Neural progenitor cell (in vitro differentiated cells): ENCODE results near the gene CCDC88B. TPM values are rescaled to one million over a fixed set of nuclear protein-coding genes. Genes with fewer than 3 reads are reported as not detected.

Experiments used
- DNase-seq: peaks from one replicate; pipeline ENCODE4 v3.0.0-alpha.2; 2016; ENCODE audit warnings: low spot score
- H2AFZ ChIP-seq: fragments of 200-600 bp; sonication (generic); replicated peaks from 2 replicates; pipeline ENCODE4 v1.6.1; 2016; ENCODE audit warnings: antibody characterized with exemption
- H3F3A ChIP-seq: fragments of 200-600 bp; sonication (generic); 2 replicates; pipeline ENCODE4 v1.6.1; 2016; ENCODE audit warnings: antibody characterized with exemption, low read depth
- H3K27ac ChIP-seq: fragments of 200-600 bp; sonication (generic); 2 replicates; pipeline ENCODE4 v1.5.1; 2016; ENCODE audit warnings: mild to moderate bottlenecking
- H3K27me3 ChIP-seq: fragments of 200-600 bp; sonication (generic); 2 replicates; pipeline ENCODE4 v1.6.1; 2016; ENCODE audit warnings: mild to moderate bottlenecking, moderate library complexity
- H3K36me3 ChIP-seq: fragments of 200-600 bp; sonication (generic); 2 replicates; pipeline ENCODE4 v1.5.1; 2016
- H3K4me1 ChIP-seq: fragments of 200-600 bp; sonication (generic); 2 replicates; pipeline ENCODE4 v1.6.1; 2016; ENCODE audit warnings: mixed run types
- H3K4me2 ChIP-seq: fragments of 200-600 bp; sonication (generic); 2 replicates; pipeline ENCODE4 v1.6.1; 2016
- H3K4me3 ChIP-seq: fragments of 200-600 bp; sonication (generic); 2 replicates; pipeline ENCODE4 v1.5.1; 2016
- H3K79me2 ChIP-seq: fragments of 200-600 bp; sonication (generic); 2 replicates; pipeline ENCODE4 v1.6.1; 2016; ENCODE audit warnings: low read depth
- H3K9ac ChIP-seq: fragments of 200-600 bp; sonication (generic); 2 replicates; pipeline ENCODE4 v1.6.1; 2016
- H3K9me3 ChIP-seq: fragments of 200-600 bp; sonication (generic); 2 replicates; pipeline ENCODE4 v1.5.1; 2016; ENCODE audit warnings: low read depth
- H4K20me1 ChIP-seq: fragments of 200-600 bp; sonication (generic); 2 replicates; pipeline ENCODE4 v1.6.1; 2016; ENCODE audit warnings: low read depth
- H3K27ac Mint-ChIP-seq: 3 replicates; pipeline ENCODE4 v1.8.0; 2021; ENCODE audit warnings: mixed read lengths
- H3K27me3 Mint-ChIP-seq: 2 replicates; pipeline ENCODE4 v1.8.0; 2022; ENCODE audit warnings: low read depth, mild to moderate bottlenecking, inconsistent platforms, moderate library complexity, mixed read lengths; ENCODE audit not compliant: insufficient read depth
- H3K36me3 Mint-ChIP-seq: 3 replicates; pipeline ENCODE4 v1.8.0; 2021; ENCODE audit warnings: mixed read lengths
- H3K4me1 Mint-ChIP-seq: 3 replicates; pipeline ENCODE4 v1.8.0; 2021; ENCODE audit warnings: mixed read lengths
- H3K4me3 Mint-ChIP-seq: 3 replicates; pipeline ENCODE4 v1.8.0; 2021; ENCODE audit warnings: mild to moderate bottlenecking, moderate library complexity, mixed read lengths
- H3K9me3 Mint-ChIP-seq: 3 replicates; pipeline ENCODE4 v1.8.0; 2020; ENCODE audit warnings: mixed read lengths
- EZH2 ChIP-seq: fragments of 200-600 bp; sonication (generic); IDR thresholded peaks from 2 replicates; pipeline ENCODE4 v1.6.1; 2017; ENCODE audit warnings: antibody characterized with exemption, mild to moderate bottlenecking, moderate library complexity
- EZH2phosphoT487 ChIP-seq: fragments of 200-600 bp; sonication (generic); IDR thresholded peaks from 2 replicates; pipeline ENCODE4 v1.6.1; 2017; ENCODE audit warnings: antibody characterized with exemption
- total RNA-seq: library from RNA; depleted of rRNA; stranded (reverse); fragments of >200 nt; gene quantifications from 2 replicates; pipeline ENCODE4 v1.2.3, GENCODE V29; 2015; ENCODE audit warnings: low replicate concordance
- TF ChIP-seq, protein P1 (sequence below): fragments of 200-600 bp; sonication (generic); IDR thresholded peaks from 2 replicates; pipeline ENCODE4 v1.5.1; 2017; ENCODE audit warnings: antibody characterized with exemption, mild to moderate bottlenecking

The CCDC88B gene
- total RNA-seq, 1 donor from 2014 or later = 0.62 TPM

DNA sequence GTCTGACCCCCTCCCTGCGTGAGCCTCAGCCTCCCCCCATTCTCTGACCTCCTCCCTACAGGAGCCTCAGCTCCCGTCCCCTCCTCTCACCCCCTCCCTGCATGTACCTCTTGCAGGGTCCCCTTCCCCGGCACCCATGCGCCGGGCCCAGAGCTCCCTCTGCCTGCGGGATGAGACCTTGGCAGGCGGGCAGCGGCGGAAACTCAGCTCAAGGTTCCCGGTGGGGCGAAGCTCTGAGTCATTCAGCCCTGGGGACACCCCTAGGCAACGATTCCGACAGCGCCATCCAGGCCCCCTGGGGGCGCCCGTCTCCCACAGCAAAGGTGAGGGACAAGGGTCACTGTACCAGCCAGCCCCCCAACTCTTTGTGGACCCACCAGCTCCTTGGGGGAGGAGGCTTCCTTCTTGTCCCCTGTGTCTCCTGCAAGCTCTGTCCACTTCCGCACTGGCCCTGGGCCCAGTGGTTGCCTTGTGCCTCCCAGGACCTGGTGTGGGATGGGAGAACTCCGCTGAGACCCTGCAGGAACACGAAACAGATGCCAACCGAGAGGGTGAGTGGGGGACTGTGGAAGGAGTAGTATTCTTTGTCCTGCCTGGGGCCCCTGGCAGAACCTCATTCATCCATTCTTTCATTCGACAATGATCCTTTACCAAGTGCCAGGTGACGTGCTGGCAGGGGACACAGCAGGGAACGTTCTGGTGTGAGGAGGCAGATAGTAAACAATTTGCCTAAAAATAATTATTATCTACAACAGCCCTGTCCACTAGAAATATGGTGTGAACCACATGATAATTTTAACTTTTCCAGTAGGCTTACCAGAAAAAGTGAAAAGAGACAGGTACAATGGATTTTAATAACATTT, 15.3 kb downstream of the CCDC88B start:
- H3K4me3 ChIP-seq = no peak overlapping the region
- no peaks in the 10 kb centered on the region for H3K9me3 Mint-ChIP-seq
- H3K4me1 ChIP-seq = peaks cover 21% of the 10 kb centered on the region
- H3K27me3 Mint-ChIP-seq = peaks cover 4% of the 10 kb centered on the region
- H3F3A ChIP-seq = peaks cover 22% of the 10 kb centered on the region
- TF ChIP-seq, protein P1, sequence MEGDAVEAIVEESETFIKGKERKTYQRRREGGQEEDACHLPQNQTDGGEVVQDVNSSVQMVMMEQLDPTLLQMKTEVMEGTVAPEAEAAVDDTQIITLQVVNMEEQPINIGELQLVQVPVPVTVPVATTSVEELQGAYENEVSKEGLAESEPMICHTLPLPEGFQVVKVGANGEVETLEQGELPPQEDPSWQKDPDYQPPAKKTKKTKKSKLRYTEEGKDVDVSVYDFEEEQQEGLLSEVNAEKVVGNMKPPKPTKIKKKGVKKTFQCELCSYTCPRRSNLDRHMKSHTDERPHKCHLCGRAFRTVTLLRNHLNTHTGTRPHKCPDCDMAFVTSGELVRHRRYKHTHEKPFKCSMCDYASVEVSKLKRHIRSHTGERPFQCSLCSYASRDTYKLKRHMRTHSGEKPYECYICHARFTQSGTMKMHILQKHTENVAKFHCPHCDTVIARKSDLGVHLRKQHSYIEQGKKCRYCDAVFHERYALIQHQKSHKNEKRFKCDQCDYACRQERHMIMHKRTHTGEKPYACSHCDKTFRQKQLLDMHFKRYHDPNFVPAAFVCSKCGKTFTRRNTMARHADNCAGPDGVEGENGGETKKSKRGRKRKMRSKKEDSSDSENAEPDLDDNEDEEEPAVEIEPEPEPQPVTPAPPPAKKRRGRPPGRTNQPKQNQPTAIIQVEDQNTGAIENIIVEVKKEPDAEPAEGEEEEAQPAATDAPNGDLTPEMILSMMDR = peak; percentile 66
- TF ChIP-seq EZH2phosphoT487 = no peak
- H3K27ac Mint-ChIP-seq = no peak overlapping the region
- no peak overlapping the region for H3K9ac ChIP-seq
- H3K4me3 Mint-ChIP-seq = no peak overlapping the region
- peak overlapping the region; percentile 43 for H3K4me2 ChIP-seq
- peaks cover 3% of the 10 kb centered on the region for H4K20me1 ChIP-seq
- H3K4me1 Mint-ChIP-seq = peaks cover 27% of the 10 kb centered on the region
- no peaks in the 10 kb centered on the region for H3K36me3 Mint-ChIP-seq
- no peaks in the 10 kb centered on the region for H3K27me3 ChIP-seq
- no peaks in the 10 kb centered on the region for H3K36me3 ChIP-seq
- H2AFZ ChIP-seq = peak overlapping the region; percentile 58
- no peaks in the 10 kb centered on the region for H3K79me2 ChIP-seq
- no peaks in the 10 kb centered on the region for H3K9me3 ChIP-seq
- no peak overlapping the region for H3K27ac ChIP-seq
- peak; percentile 83 for DNase-seq

DNA sequence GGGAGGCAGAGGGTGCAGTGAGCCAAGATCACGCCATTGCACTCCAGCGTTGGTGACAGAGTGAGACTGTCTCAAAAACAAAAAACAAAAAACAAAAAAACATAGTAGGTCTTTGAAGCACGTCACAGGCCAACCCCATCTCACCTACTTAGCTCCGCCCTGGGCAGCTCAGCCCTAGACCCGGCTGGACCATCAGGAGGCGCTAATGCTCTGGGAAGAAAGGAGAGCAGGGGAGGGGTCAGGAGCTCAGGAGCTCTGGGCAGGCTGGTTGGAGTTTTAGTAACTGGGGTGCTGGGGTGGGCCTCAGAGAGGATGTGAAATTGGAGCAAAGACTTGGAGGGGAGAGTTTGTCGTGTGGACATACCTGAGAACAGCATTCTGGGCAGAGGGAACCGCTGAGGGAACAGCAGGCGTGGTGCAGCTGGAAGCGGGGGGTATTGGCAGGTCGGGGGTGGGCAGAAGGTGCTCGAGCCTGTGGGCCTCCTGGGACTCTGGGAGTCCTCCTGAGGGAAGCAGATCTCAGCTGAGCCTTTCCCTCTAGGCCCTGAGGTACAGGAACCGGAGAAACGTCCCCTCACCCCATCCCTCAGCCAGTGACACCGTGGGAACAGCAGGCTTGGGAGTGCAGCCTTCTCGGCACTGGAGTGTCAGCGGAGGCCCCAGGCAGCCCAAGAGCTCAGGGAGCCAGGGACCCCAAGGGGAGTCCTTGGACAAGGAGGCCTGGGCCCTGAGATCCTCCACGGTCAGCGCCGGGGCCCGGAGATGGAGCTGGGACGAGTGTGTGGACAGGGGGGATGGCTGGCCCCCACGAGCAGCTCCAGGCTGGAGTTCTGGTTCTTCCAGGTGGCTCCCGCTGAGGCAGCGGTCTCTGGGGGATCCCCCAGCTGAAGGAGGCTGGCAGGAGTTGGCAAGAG, 16.8 kb downstream of the CCDC88B start:
- H3K4me1 Mint-ChIP-seq = peaks cover 21% of the 10 kb centered on the region
- Histone ChIP-seq H3K9ac (no peak overlapping the region), H4K20me1 (peaks cover 3% of the 10 kb centered on the region), H3K4me3 (no peak overlapping the region), H3K9me3 (no peaks in the 10 kb centered on the region), H3F3A (peaks cover 18% of the 10 kb centered on the region), H3K4me1 (peaks cover 21% of the 10 kb centered on the region), H3K4me2 (no peak overlapping the region), H3K79me2 (no peaks in the 10 kb centered on the region), H3K27ac (no peak overlapping the region), H2AFZ (no peak overlapping the region), H3K27me3 (no peaks in the 10 kb centered on the region), H3K36me3 (no peaks in the 10 kb centered on the region)
- peaks cover 8% of the 10 kb centered on the region for H3K27me3 Mint-ChIP-seq
- TF ChIP-seq, protein P1 = peak; percentile 76
- no peak for TF ChIP-seq EZH2phosphoT487
- H3K36me3 Mint-ChIP-seq = peaks cover 2% of the 10 kb centered on the region
- H3K4me3 Mint-ChIP-seq = peak overlapping the region; percentile 42
- H3K27ac Mint-ChIP-seq = no peak overlapping the region
- H3K9me3 Mint-ChIP-seq = no peaks in the 10 kb centered on the region
- DNase-seq = peak; percentile 86

DNA sequence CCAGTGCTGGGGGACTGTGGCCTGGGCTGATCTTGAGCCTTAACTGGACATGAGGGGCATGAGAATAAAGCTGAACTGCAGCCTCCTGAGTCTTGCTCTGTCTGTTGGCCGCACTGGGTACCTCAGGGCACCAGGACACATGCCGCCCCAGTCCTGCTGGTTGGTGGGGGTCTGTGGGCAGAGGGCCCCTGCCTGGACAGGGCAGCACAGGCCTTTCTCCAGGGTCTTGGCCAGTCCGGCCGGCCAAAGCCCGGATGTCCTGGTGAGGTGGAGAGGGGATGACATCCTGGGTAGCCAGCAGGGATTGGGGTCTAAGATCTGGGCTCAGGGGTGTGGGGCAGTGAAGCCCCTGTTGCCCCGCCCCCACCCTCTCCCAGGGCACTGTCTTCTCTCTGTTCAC, 17.4 kb downstream of the CCDC88B start:
- DNase-seq = no peak
- H3K27ac Mint-ChIP-seq = no peak overlapping the region

More for the DNA sequence above, 17.4 kb downstream of the CCDC88B start:
- Histone ChIP-seq H3F3A (peaks cover 18% of the 10 kb centered on the region), H3K4me3 (no peak overlapping the region), H3K27me3 (no peaks in the 10 kb centered on the region), H3K4me2 (no peak overlapping the region), H3K36me3 (no peaks in the 10 kb centered on the region), H3K4me1 (peaks cover 21% of the 10 kb centered on the region), H4K20me1 (peaks cover 3% of the 10 kb centered on the region), H3K79me2 (no peaks in the 10 kb centered on the region), H2AFZ (no peak overlapping the region), H3K9me3 (no peaks in the 10 kb centered on the region), H3K27ac (no peak overlapping the region), H3K9ac (no peak overlapping the region)
- Mint-ChIP-seq H3K9me3 (no peaks in the 10 kb centered on the region), H3K4me3 (no peak overlapping the region), H3K27me3 (peaks cover 8% of the 10 kb centered on the region), H3K36me3 (peaks cover 7% of the 10 kb centered on the region), H3K4me1 (peaks cover 21% of the 10 kb centered on the region)
- TF ChIP-seq EZH2 (no peak), EZH2phosphoT487 (no peak)
